ENCODE results near the gene CRADD.

- TF ChIP-seq, protein P1, sequence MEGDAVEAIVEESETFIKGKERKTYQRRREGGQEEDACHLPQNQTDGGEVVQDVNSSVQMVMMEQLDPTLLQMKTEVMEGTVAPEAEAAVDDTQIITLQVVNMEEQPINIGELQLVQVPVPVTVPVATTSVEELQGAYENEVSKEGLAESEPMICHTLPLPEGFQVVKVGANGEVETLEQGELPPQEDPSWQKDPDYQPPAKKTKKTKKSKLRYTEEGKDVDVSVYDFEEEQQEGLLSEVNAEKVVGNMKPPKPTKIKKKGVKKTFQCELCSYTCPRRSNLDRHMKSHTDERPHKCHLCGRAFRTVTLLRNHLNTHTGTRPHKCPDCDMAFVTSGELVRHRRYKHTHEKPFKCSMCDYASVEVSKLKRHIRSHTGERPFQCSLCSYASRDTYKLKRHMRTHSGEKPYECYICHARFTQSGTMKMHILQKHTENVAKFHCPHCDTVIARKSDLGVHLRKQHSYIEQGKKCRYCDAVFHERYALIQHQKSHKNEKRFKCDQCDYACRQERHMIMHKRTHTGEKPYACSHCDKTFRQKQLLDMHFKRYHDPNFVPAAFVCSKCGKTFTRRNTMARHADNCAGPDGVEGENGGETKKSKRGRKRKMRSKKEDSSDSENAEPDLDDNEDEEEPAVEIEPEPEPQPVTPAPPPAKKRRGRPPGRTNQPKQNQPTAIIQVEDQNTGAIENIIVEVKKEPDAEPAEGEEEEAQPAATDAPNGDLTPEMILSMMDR (IDR thresholded peaks at IDR 0.05 in 8 of 11, conservative IDR thresholded peaks at IDR 0.05 in 3 of 11) = no peak
- no peak for TF ChIP-seq POLR2A (IDR thresholded peaks at IDR 0.05)
Measured at GRCh38 chr12:93943780-93944179, 266.6 kb downstream of the CRADD start.
